ENCODE data around the gene OR5H1.

GRCh38 chr3:98166396-98166795, 35.9 kb downstream of the OR5H1 start, which contains the start of gene OR5H15:
- TF ChIP-seq CTCF (IDR thresholded peaks at IDR 0.05), result no peak
- no peak for TF ChIP-seq POLR2A (IDR thresholded peaks at IDR 0.05)

Measured in tibial nerve (tissue), 3 donors.